Activated T-helper 17 cell treated with anti-CD3 and anti-CD28 coated beads, Interleukin-2, amount 50 U/mL, for 72 hours (primary cell): ENCODE results near the gene STK26. TPM values are rescaled to one million over a fixed set of nuclear protein-coding genes. Genes with fewer than 3 reads are reported as not detected.
"Not testable (repeated sequence)": the region's sequence is repeated elsewhere in the genome, so short reads cannot be mapped to it uniquely, and the experiment has no call there.

ENCODE experiments used
- ATAC-seq: fragments of 150-1000 bp; cut with Tn5 transposase; replicated peaks from 2 replicates; pipeline ENCODE4 v1.10.0; 2021; ENCODE audit warnings: mild to moderate bottlenecking, moderate library complexity
- H3K27ac Mint-ChIP-seq: one replicate; pipeline ENCODE4 v1.8.0; 2022; ENCODE audit warnings: mixed read lengths
- H3K27me3 Mint-ChIP-seq: one replicate; pipeline ENCODE4 v1.8.0; 2022; ENCODE audit warnings: mixed read lengths
- H3K36me3 Mint-ChIP-seq: one replicate; pipeline ENCODE4 v1.8.0; 2022; ENCODE audit warnings: low read depth, mild to moderate bottlenecking, mixed read lengths
- H3K4me1 Mint-ChIP-seq: one replicate; pipeline ENCODE4 v1.8.0; 2022; ENCODE audit warnings: mixed read lengths
- H3K4me3 Mint-ChIP-seq: one replicate; pipeline ENCODE4 v1.8.0; 2022; ENCODE audit warnings: mild to moderate bottlenecking, mixed read lengths
- H3K9me3 Mint-ChIP-seq: one replicate; pipeline ENCODE4 v1.8.0; 2022; ENCODE audit warnings: mixed read lengths
- total RNA-seq, 2 donors: library from RNA; stranded (reverse); gene quantifications; one replicate each; pipeline ENCODE4 v1.2.3, GENCODE V29; 2022

The STK26 gene
- total RNA-seq, 2 donors from 2014 or later = 43.1 to 43.4 TPM

GRCh38 chrX:132022198-132022966 is 720 bp upstream of the STK26 start:
- Mint-ChIP-seq H3K27me3 (no peaks in the 10 kb centered on the region), H3K4me1 (peaks cover 2% of the 10 kb centered on the region), H3K36me3 (peaks cover 3% of the 10 kb centered on the region), H3K27ac (peak overlapping the region; percentile 89), H3K9me3 (no peaks in the 10 kb centered on the region), H3K4me3 (peak overlapping the region; percentile 85)
- no peak for ATAC-seq

GRCh38 chrX:132023896-132024386 is 839 bp downstream of the STK26 start:
- H3K4me3 Mint-ChIP-seq = peak overlapping the region; percentile 85
- H3K27me3 Mint-ChIP-seq = no peaks in the 10 kb centered on the region
- peaks cover 18% of the 10 kb centered on the region for H3K36me3 Mint-ChIP-seq
- peak overlapping the region; percentile 89 for H3K27ac Mint-ChIP-seq
- peaks cover 14% of the 10 kb centered on the region for H3K4me1 Mint-ChIP-seq
- H3K9me3 Mint-ChIP-seq = no peaks in the 10 kb centered on the region
- peak; percentile 85 for ATAC-seq

GRCh38 chrX:132025041-132025440 is 1.9 kb downstream of the STK26 start:
- Mint-ChIP-seq H3K27me3 (no peaks in the 10 kb centered on the region), H3K36me3 (peaks cover 18% of the 10 kb centered on the region), H3K4me3 (peak overlapping the region; percentile 85), H3K27ac (peak overlapping the region; percentile 20), H3K9me3 (no peaks in the 10 kb centered on the region), H3K4me1 (peaks cover 16% of the 10 kb centered on the region)
- no peak for ATAC-seq

GRCh38 chrX:132030264-132030663 is 7.2 kb downstream of the STK26 start:
- Mint-ChIP-seq H3K4me1 (peaks cover 35% of the 10 kb centered on the region), H3K9me3 (no peaks in the 10 kb centered on the region), H3K4me3 (no peak overlapping the region), H3K27ac (no peak overlapping the region), H3K27me3 (no peaks in the 10 kb centered on the region), H3K36me3 (peaks cover 18% of the 10 kb centered on the region)
- ATAC-seq = no peak

- H3K4me3 Mint-ChIP-seq = peak overlapping the region; percentile 68
- no peaks in the 10 kb centered on the region for H3K27me3 Mint-ChIP-seq
- peaks cover 18% of the 10 kb centered on the region for H3K36me3 Mint-ChIP-seq
- no peak overlapping the region for H3K27ac Mint-ChIP-seq
- peaks cover 41% of the 10 kb centered on the region for H3K4me1 Mint-ChIP-seq
- peak; percentile 38 for ATAC-seq
- H3K9me3 Mint-ChIP-seq = no peaks in the 10 kb centered on the region
These were observed 8.8 kb downstream of the STK26 start for GRCh38 chrX:132031867-132032266.

- Mint-ChIP-seq H3K27me3 (no peaks in the 10 kb centered on the region), H3K36me3 (peaks cover 8% of the 10 kb centered on the region), H3K9me3 (no peaks in the 10 kb centered on the region), H3K27ac (no peak overlapping the region), H3K4me3 (no peak overlapping the region), H3K4me1 (peaks cover 35% of the 10 kb centered on the region)
- no peak for ATAC-seq
These were observed 10.1 kb downstream of the STK26 start for GRCh38 chrX:132033166-132033565.

GRCh38 chrX:132034648-132035047 is 11.5 kb downstream of the STK26 start:
- no peak for ATAC-seq
- H3K9me3 Mint-ChIP-seq = no peaks in the 10 kb centered on the region
- no peaks in the 10 kb centered on the region for H3K27me3 Mint-ChIP-seq
- H3K27ac Mint-ChIP-seq = no peak overlapping the region
- H3K36me3 Mint-ChIP-seq = no peaks in the 10 kb centered on the region
- H3K4me3 Mint-ChIP-seq = peak overlapping the region; percentile 3
- H3K4me1 Mint-ChIP-seq = peaks cover 26% of the 10 kb centered on the region

- no peak for ATAC-seq
- Mint-ChIP-seq H3K9me3 (no peaks in the 10 kb centered on the region), H3K27ac (no peak overlapping the region), H3K36me3 (no peaks in the 10 kb centered on the region), H3K4me3 (peak overlapping the region; percentile 26), H3K4me1 (peaks cover 17% of the 10 kb centered on the region), H3K27me3 (no peaks in the 10 kb centered on the region)
These were observed 14.4 kb downstream of the STK26 start for GRCh38 chrX:132037479-132037993.

- H3K4me3 Mint-ChIP-seq = peak overlapping the region; percentile 1
- H3K27me3 Mint-ChIP-seq = no peaks in the 10 kb centered on the region
- no peak overlapping the region for H3K27ac Mint-ChIP-seq
- no peaks in the 10 kb centered on the region for H3K9me3 Mint-ChIP-seq
- H3K36me3 Mint-ChIP-seq = no peaks in the 10 kb centered on the region
- peaks cover 12% of the 10 kb centered on the region for H3K4me1 Mint-ChIP-seq
- ATAC-seq = no peak
These were observed 17.0 kb downstream of the STK26 start for GRCh38 chrX:132040066-132040465.

- Mint-ChIP-seq H3K4me1 (peaks cover 6% of the 10 kb centered on the region), H3K27me3 (no peaks in the 10 kb centered on the region), H3K4me3 (peak overlapping the region; percentile 15)
These were observed 17.9 kb downstream of the STK26 start for GRCh38 chrX:132041015-132041414.

GRCh38 chrX:132043977-132044376 is 20.9 kb downstream of the STK26 start:
- Mint-ChIP-seq H3K36me3 (no peaks in the 10 kb centered on the region), H3K27me3 (no peaks in the 10 kb centered on the region), H3K4me3 (no peak overlapping the region), H3K4me1 (peaks cover 6% of the 10 kb centered on the region), H3K9me3 (no peaks in the 10 kb centered on the region), H3K27ac (no peak overlapping the region)
- no peak for ATAC-seq

More at GRCh38 chrX:132041015-132041414, 17.9 kb downstream of the STK26 start:
- peak; percentile 31 for ATAC-seq
- H3K27ac Mint-ChIP-seq = no peak overlapping the region
- no peaks in the 10 kb centered on the region for H3K36me3 Mint-ChIP-seq
- no peaks in the 10 kb centered on the region for H3K9me3 Mint-ChIP-seq

- no peaks in the 10 kb centered on the region for H3K27me3 Mint-ChIP-seq
- ATAC-seq = no peak
- H3K4me3 Mint-ChIP-seq = no peak overlapping the region
- H3K4me1 Mint-ChIP-seq = peaks cover 6% of the 10 kb centered on the region
- H3K36me3 Mint-ChIP-seq = no peaks in the 10 kb centered on the region
- H3K9me3 Mint-ChIP-seq = no peaks in the 10 kb centered on the region
- no peak overlapping the region for H3K27ac Mint-ChIP-seq
These were observed 21.9 kb downstream of the STK26 start for GRCh38 chrX:132044953-132045352.

GRCh38 chrX:132045456-132045855 is 22.4 kb downstream of the STK26 start:
- no peak overlapping the region for H3K27ac Mint-ChIP-seq
- no peaks in the 10 kb centered on the region for H3K36me3 Mint-ChIP-seq

GRCh38 chrX:132046533-132046932 is 23.4 kb downstream of the STK26 start:
- Mint-ChIP-seq H3K4me1 (no peaks in the 10 kb centered on the region), H3K27me3 (no peaks in the 10 kb centered on the region), H3K4me3 (no peak overlapping the region), H3K9me3 (no peaks in the 10 kb centered on the region), H3K36me3 (no peaks in the 10 kb centered on the region), H3K27ac (no peak overlapping the region)
- ATAC-seq = no peak

More at GRCh38 chrX:132045456-132045855, 22.4 kb downstream of the STK26 start:
- peaks cover 6% of the 10 kb centered on the region for H3K4me1 Mint-ChIP-seq
- no peaks in the 10 kb centered on the region for H3K9me3 Mint-ChIP-seq
- no peak overlapping the region for H3K4me3 Mint-ChIP-seq
- no peak for ATAC-seq
- no peaks in the 10 kb centered on the region for H3K27me3 Mint-ChIP-seq

- H3K9me3 Mint-ChIP-seq, H3K4me3 Mint-ChIP-seq, ATAC-seq: not testable (repeated sequence)
These were observed 28.7 kb downstream of the STK26 start for GRCh38 chrX:132051778-132052177.

More at GRCh38 chrX:132051778-132052177, 28.7 kb downstream of the STK26 start:
- H3K27me3 Mint-ChIP-seq, H3K4me1 Mint-ChIP-seq, H3K27ac Mint-ChIP-seq: not testable (repeated sequence)
- peaks cover 24% of the 10 kb centered on the region for H3K36me3 Mint-ChIP-seq
